ENCODE results near the gene RREB1.

The RREB1 gene

DNA sequence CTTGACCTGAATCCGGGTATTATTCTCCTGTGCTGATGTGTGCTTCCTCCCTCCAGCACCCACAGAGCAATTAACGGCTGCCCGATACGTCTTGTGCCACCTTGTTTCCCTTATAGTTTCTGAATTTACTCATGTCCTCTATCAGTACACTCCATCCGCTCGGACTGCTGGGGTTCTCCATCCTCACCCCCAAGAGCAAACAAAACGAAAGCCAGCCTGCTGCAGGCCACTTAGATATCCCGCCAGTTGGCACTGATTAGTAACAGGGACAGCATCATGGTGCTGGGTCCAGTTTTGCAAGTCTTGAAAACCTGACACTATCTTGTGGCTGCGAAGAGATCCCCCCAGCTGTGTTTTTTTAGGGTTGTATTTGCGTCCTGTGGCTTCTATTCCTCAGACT, 133.4 kb downstream of the RREB1 start:
- DNase-seq (ENCODE audit: extremely low read depth in 1 of 2, low read depth in 1 of 2) = no peak

DNA sequence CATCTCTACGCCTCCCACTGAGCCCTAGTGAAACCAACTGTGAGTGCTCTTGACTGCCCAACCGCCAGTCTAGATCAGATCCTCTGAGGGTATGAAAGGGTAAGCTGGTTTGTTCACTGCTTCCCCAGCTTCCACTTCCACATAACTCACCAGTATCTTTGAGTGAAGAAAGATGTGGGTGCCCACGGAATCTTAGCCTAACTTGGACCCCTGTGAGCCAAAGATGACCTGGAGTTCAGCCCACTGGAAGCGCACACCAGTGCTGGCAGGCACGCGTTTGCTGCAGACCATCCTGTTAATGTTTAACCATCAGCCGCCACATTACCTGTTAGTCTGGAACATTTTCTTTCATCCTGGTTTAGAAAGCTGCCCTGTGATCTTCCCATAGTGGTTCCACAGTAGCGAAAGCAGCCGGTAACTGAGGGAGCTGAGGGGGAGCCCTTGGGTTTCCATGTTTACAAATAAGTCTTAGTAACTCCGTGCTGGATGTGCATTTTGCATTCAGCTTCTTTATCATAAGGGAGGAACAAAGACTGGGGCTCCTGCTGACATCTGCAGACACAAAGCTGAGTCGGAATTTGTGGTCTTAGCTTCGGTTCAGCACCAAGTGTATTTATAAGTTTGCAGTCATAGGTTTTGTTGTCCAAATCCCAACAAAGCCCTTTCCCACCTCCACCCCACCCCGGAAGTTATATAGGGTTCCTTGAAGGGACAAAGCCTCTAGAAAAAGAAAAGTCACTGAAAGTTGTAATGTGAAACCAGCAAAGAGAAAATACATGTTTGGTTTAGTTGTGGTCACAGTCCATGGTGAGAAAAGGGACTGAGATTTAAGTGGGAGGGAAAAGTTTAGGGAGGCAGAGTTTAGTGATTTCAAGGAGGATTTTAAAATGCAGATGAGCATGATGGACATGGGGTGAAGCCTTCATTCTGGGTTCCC, 134.2 kb downstream of the RREB1 start:
- no peak for DNase-seq (ENCODE audit: extremely low read depth in 1 of 2, low read depth in 1 of 2)

GRCh38 chr6:7242835-7243178, 135.0 kb downstream of the RREB1 start:
- no peak for DNase-seq (ENCODE audit: extremely low read depth in 1 of 2, low read depth in 1 of 2)

- no peak for DNase-seq (ENCODE audit: extremely low read depth in 1 of 2, low read depth in 1 of 2)
Measured at GRCh38 chr6:7243179-7243981, 135.6 kb downstream of the RREB1 start.

DNA sequence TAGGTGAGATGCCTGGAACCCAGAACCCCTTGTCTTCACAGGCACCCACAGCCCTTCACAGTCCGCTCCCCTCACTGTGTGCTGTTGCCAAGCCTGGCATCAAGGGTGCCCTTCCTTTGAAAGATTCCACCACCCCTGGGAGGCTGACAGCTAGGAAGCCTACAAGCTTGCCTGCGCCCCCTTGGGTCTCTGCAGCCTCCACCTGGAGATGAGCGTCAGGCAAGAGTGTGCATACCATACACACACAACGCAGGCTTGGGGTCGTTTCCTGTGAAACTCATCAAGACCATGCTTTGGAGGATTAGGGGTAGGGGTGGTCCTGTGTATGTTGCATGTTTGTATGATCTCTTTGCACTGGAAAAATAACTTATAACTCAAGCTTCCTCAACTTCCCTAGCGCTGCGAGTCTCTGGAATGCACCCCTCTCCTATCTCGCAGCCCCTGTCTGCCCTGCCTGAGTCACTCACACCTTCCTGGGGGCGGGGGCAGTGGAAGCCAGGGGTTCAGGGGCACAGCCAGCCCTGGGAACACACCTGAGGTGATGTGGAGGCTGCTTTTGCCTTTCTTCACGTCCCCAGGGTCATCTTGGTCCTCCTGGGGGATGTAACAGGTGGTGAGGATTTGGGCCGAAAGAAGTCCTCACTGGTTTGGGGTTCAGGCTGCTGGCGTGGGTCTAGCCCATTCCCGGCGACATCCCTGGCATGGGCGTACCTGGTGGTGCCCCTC, 138.1 kb downstream of the RREB1 start:
- DNase-seq (ENCODE audit: extremely low read depth in 1 of 2, low read depth in 1 of 2) = no peak

DNA sequence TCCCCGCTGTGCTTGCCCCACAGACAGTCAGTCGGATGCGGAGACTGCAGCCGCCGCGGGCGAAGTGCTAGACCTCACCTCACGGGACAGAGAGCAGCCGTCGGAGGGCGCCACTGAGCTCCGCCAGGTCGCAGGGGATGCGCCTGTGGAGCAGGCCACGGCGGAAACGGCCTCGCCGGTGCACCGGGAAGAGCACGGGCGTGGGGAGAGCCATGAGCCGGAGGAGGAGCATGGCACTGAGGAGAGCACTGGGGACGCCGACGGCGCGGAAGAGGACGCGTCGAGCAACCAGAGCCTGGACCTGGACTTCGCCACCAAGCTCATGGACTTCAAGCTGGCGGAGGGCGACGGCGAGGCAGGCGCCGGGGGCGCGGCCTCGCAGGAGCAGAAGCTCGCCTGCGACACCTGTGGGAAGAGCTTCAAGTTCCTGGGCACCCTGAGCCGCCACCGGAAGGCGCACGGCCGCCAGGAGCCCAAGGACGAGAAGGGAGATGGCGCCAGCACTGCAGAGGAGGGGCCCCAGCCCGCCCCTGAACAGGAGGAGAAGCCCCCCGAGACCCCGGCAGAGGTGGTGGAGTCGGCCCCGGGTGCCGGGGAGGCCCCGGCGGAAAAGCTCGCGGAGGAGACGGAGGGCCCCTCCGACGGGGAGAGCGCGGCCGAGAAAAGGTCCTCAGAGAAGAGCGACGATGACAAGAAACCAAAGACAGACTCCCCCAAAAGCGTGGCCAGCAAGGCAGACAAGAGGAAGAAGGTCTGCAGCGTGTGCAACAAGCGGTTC, 138.8 kb downstream of the RREB1 start:
- DNase-seq (ENCODE audit: extremely low read depth in 1 of 2, low read depth in 1 of 2) = no peak

DNA sequence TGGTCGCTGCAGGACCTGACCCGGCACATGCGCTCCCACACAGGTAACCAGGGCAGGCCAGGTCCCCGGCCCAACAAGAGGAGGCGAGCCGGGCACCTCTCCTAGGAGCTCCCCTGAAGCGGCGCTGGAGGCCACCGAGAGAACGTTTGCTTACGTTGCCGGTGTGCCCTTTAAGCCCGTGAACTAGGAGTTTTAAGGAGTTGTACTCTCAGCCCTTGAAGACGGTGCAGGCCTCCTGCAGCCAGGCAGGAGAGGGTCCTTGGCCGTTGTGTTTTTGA, 139.4 kb downstream of the RREB1 start:
- DNase-seq (ENCODE audit: extremely low read depth in 1 of 2, low read depth in 1 of 2) = no peak

DNA sequence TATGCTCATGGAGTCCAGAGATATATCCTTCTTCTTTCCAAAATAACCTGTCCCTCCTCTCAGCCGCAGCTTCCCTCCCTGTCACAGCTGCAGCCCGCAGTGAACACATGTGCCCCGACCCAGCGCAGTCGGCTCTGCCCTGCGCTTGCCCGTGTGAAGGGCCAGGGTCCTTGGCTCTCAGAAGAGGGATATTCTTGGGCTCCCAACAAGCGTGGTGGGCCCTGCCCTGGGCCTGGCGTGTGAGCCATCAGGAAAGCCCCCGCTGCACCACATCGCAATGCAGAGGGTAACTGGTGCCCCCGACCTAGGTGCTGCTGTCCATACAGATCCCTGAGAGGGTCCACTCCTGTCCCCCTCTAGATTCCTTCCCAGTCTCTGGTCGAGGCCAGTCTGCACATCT, 140.1 kb downstream of the RREB1 start:
- DNase-seq (ENCODE audit: extremely low read depth in 1 of 2, low read depth in 1 of 2) = no peak

DNA sequence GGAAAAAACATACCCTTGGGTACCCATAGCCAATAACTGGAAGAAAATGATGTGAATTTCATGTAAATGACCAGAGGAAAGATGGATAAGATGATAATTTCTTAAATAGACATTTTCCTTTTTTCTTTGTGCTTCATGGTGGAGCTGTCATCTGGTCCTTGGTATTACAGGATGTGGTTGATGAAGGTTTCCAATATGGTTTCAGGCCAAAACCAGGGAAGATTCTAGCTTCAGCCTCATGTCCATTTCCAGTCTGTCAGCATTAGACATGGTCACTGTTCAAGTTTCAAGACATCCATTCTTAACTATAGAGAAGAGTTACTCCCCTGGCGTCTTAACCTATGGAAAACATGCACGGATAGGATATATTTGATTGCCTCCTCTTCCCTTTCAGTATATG, 141.6 kb downstream of the RREB1 start:
- no peak for DNase-seq (ENCODE audit: extremely low read depth in 1 of 2, low read depth in 1 of 2)

DNA sequence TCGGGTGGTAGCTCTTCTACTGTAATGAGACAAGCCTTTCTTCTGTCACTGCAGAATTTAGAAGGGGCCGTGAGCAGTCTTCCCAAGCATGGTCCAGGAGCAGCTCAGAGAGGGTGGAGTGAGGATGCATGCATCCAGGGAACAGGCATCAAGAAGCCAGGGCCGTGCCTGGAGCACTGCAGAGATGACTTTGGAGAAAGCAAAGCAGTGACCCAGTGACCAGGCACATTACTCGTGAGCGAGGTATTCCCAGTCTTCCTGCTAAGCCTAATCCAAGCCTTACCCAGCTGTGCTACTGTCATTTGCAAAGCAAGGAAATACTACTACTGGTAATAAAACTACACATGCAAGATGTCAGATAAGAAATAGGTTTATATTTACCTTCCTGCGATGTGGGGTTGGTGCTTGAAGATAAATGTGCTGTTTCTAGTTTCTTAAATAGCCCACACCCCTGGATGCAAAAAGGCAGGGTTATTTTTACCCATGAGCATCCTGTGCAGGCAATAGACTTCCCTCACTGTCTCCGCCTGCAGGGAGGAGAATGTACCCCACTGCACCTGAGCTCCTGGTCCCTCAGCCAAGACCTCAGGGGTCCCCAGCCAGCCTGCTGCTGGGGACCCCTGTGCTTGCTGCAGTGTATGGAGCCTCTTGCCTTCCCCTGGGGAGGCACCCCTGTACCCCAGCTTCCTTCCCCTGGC, 142.3 kb downstream of the RREB1 start:
- no peak for DNase-seq (ENCODE audit: extremely low read depth in 1 of 2, low read depth in 1 of 2)

DNA sequence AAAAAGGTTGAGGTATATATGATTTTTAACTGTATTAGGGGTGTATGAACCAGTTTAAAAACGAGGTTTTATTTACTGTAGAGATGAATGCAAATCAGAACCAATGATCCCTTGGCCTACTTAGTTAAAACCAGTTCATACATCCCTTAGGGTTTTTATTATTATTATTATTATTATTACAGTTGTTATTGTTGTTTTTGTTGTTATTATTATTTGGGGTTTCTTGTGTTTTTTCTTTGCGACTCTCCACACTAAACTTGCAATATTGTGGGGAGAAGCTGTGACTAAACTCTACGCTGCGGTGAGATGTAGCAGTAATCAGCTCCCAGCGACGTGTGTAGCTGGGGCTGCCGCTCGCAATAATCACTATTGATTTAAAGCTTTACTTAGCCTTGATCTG, 143.1 kb downstream of the RREB1 start:
- DNase-seq (ENCODE audit: extremely low read depth in 1 of 2, low read depth in 1 of 2) = no peak

DNA sequence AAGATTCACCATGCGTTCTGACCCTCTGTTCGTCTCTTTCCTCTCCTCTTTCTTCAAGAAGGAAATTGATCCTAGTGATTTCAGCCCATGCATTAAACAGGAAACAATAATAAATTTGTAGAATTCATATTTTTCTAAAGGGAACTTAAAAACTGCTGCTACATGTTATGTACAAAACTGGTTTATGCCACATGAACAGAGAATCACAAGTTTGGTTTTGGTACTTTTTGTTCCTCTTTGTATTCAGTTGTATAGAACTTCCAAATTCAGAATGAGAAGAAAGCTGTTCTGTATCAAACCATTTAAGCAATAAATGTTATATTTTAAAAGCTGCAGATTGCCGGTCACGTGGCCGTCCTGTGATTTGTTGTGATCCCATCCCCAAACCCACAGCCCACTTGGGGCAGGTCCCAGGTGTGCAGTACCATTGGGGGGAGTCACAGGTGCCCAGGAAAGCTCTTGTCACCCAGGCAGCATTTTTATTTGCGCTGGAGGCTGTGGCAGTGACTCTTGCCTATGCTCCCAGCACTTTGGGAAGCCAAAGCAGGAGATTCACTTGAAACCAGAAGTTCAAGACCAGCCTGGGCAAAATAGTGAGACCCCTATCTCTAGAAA, 144.0 kb downstream of the RREB1 start:
- no peak for DNase-seq (ENCODE audit: extremely low read depth in 1 of 2, low read depth in 1 of 2)

GRCh38 chr6:7252390-7252789, 144.6 kb downstream of the RREB1 start:
- DNase-seq (ENCODE audit: extremely low read depth in 1 of 2, low read depth in 1 of 2) = no peak

- no peak for DNase-seq (ENCODE audit: extremely low read depth in 1 of 2, low read depth in 1 of 2)
Measured at GRCh38 chr6:7254980-7255835, 147.4 kb downstream of the RREB1 start.

- DNase-seq (ENCODE audit: extremely low read depth in 1 of 2, low read depth in 1 of 2) = no peak
Measured at GRCh38 chr6:7255918-7256317, 148.2 kb downstream of the RREB1 start.

GRCh38 chr6:7256785-7257184, 149.0 kb downstream of the RREB1 start:
- no peak for DNase-seq (ENCODE audit: extremely low read depth in 1 of 2, low read depth in 1 of 2)

- no peak for DNase-seq (ENCODE audit: extremely low read depth in 1 of 2, low read depth in 1 of 2)
Measured at GRCh38 chr6:7257521-7258230, 149.9 kb downstream of the RREB1 start.

GRCh38 chr6:7258231-7258763, 150.5 kb downstream of the RREB1 start:
- no peak for DNase-seq (ENCODE audit: extremely low read depth in 1 of 2, low read depth in 1 of 2)

Data from activated CD8-positive, alpha-beta memory T cell treated with anti-CD3 and anti-CD28 coated beads for 1 hour (primary cell).